GM10248 (cell line): ENCODE results near the gene NAP1L1.

Experiments used
- CTCF ChIA-PET: fragments of 300-600 bp; sonication (Branson Sonifier 250); formaldehyde crosslinking; extraction: SDS; loops from one replicate; lab custom pipeline; 2021; ENCODE audit warnings: antibody characterized with exemption; lab: Yijun Ruan, JAX
- POLR2A ChIA-PET: fragments of 350-650 bp; sonication (Branson Sonifier 250); formaldehyde crosslinking; extraction: SDS; loops from one replicate; lab custom pipeline; 2020; ENCODE audit warnings: antibody characterized with exemption; lab: Yijun Ruan, JAX
- DNase-seq: peaks from one replicate; pipeline ENCODE4 v3.0.0; 2012; ENCODE audit errors: extremely low spot score
- TF ChIP-seq, protein P1 (sequence below): IDR thresholded peaks from 2 replicates; pipeline ENCODE4 v1.5.1; 2012; ENCODE audit warnings: mild to moderate bottlenecking, low read depth; ENCODE audit errors: extremely low read depth, missing control alignments, control extremely low read depth

The NAP1L1 gene

GRCh38 chr12:76085520-76085868 lies 1.0 kb upstream of the NAP1L1 start:
- ChIA-PET POLR2A (no interaction called here), CTCF (no interaction called here)
- TF ChIP-seq, protein P1, sequence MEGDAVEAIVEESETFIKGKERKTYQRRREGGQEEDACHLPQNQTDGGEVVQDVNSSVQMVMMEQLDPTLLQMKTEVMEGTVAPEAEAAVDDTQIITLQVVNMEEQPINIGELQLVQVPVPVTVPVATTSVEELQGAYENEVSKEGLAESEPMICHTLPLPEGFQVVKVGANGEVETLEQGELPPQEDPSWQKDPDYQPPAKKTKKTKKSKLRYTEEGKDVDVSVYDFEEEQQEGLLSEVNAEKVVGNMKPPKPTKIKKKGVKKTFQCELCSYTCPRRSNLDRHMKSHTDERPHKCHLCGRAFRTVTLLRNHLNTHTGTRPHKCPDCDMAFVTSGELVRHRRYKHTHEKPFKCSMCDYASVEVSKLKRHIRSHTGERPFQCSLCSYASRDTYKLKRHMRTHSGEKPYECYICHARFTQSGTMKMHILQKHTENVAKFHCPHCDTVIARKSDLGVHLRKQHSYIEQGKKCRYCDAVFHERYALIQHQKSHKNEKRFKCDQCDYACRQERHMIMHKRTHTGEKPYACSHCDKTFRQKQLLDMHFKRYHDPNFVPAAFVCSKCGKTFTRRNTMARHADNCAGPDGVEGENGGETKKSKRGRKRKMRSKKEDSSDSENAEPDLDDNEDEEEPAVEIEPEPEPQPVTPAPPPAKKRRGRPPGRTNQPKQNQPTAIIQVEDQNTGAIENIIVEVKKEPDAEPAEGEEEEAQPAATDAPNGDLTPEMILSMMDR = no peak
- DNase-seq = peak; percentile 10

GRCh38 chr12:76084863-76085519 lies 506 bp upstream of the NAP1L1 start:
- CTCF ChIA-PET = no interaction called here
- POLR2A ChIA-PET = no interaction called here
- DNase-seq = no peak
- TF ChIP-seq, protein P1 = peak; percentile 41

GRCh38 chr12:76083246-76083903 lies 1.1 kb downstream of the NAP1L1 start:
- no peak for DNase-seq
- POLR2A ChIA-PET = interaction anchor here (0.5 to 1.1 kb wide), 5 partner anchors 50 to 416 kb away, joined by 3 to 7 read pairs (median 4); partner anchors contain the start of gene PHLDA1
- CTCF ChIA-PET = interaction anchor here (1.7 to 2.5 kb wide), 4 partner anchors 9 to 557 kb away, joined by 5 to 11 read pairs (median 5); no protein-coding TSS in a partner anchor
- TF ChIP-seq, protein P1 = no peak

- ChIA-PET CTCF (interaction anchor here (1.7 to 2.5 kb wide), 4 partner anchors 8 to 555 kb away, joined by 5 to 11 read pairs (median 5); no protein-coding TSS in a partner anchor), POLR2A (no interaction called here)
- TF ChIP-seq, protein P1 = no peak
- no peak for DNase-seq
These were observed 2.6 kb downstream of the NAP1L1 start for GRCh38 chr12:76081909-76082308.

GRCh38 chr12:76080729-76081415 lies 3.6 kb downstream of the NAP1L1 start:
- ChIA-PET POLR2A (interaction anchor here (1.1 kb wide), 1 partner anchor 44 kb away, joined by 3 read pairs; no protein-coding TSS in a partner anchor), CTCF (interaction anchor here (1.0 to 3.6 kb wide), 3 partner anchors 12 to 34 kb away, joined by 3 to 22 read pairs (median 5); no protein-coding TSS in a partner anchor)
- TF ChIP-seq, protein P1 = no peak
- no peak for DNase-seq
